Measurements from ENCODE around the gene ITGA8.
"Not testable (repeated sequence)": the region's sequence is repeated elsewhere in the genome, so short reads cannot be mapped to it uniquely, and the experiment has no call there.

The ITGA8 gene

GRCh38 chr10:15632456-15633091 lies 87.1 kb downstream of the ITGA8 start:
- Histone ChIP-seq H3K36me3 (ENCODE audit: insufficient read depth, insufficient read length, low read length) (no peaks in the 10 kb centered on the region), H3K4me3 (ENCODE audit: insufficient read length, low read depth) (no peak overlapping the region), H3K9ac (ENCODE audit: insufficient read length, low read depth) (no peak overlapping the region), H3K27me3 (ENCODE audit: insufficient read depth, insufficient read length) (no peaks in the 10 kb centered on the region), H3K9me3 (ENCODE audit: insufficient read depth, low read length) (no peaks in the 10 kb centered on the region), H3K4me1 (ENCODE audit: insufficient read depth, insufficient read length) (no peaks in the 10 kb centered on the region)
- TF ChIP-seq ZNF274 (IDR thresholded peaks at IDR 0.05; ENCODE audit: low read depth, low read length): no peak
- no peak for TF ChIP-seq SUZ12 (IDR thresholded peaks at IDR 0.05; ENCODE audit: extremely low read depth, insufficient read depth, insufficient read length)
- no peak for TF ChIP-seq YY1 (IDR thresholded peaks at IDR 0.05; ENCODE audit: insufficient read depth, insufficient read length)
- no peak for DNase-seq (ENCODE audit: low read depth, low spot score)

- not testable (repeated sequence) for H3K27me3 ChIP-seq (ENCODE audit: insufficient read depth, insufficient read length); H3K36me3 ChIP-seq (ENCODE audit: insufficient read depth, insufficient read length, low read length); H3K4me1 ChIP-seq (ENCODE audit: insufficient read depth, insufficient read length); H3K9ac ChIP-seq (ENCODE audit: insufficient read length, low read depth); H3K4me3 ChIP-seq (ENCODE audit: insufficient read length, low read depth); H3K9me3 ChIP-seq (ENCODE audit: insufficient read depth, low read length); DNase-seq (ENCODE audit: low read depth, low spot score)
These were observed 88.5 kb downstream of the ITGA8 start for GRCh38 chr10:15631205-15631604.

GRCh38 chr10:15630353-15630752 lies 89.4 kb downstream of the ITGA8 start:
- Histone ChIP-seq H3K36me3 (ENCODE audit: insufficient read depth, insufficient read length, low read length) (no peaks in the 10 kb centered on the region), H3K27me3 (ENCODE audit: insufficient read depth, insufficient read length) (no peaks in the 10 kb centered on the region), H3K9ac (ENCODE audit: insufficient read length, low read depth) (no peak overlapping the region), H3K4me3 (ENCODE audit: insufficient read length, low read depth) (no peak overlapping the region), H3K4me1 (ENCODE audit: insufficient read depth, insufficient read length) (no peaks in the 10 kb centered on the region), H3K9me3 (ENCODE audit: insufficient read depth, low read length) (no peaks in the 10 kb centered on the region)
- TF ChIP-seq YY1 (IDR thresholded peaks at IDR 0.05; ENCODE audit: insufficient read depth, insufficient read length) (no peak), SUZ12 (IDR thresholded peaks at IDR 0.05; ENCODE audit: extremely low read depth, insufficient read depth, insufficient read length) (no peak), ZNF274 (IDR thresholded peaks at IDR 0.05; ENCODE audit: low read depth, low read length) (no peak)
- no peak for DNase-seq (ENCODE audit: low read depth, low spot score)

GRCh38 chr10:15627617-15628196 lies 92.0 kb downstream of the ITGA8 start:
- no peak overlapping the region for H3K4me3 ChIP-seq (ENCODE audit: insufficient read length, low read depth)
- H3K4me1 ChIP-seq (ENCODE audit: insufficient read depth, insufficient read length): no peaks in the 10 kb centered on the region
- TF ChIP-seq ZNF274 (IDR thresholded peaks at IDR 0.05; ENCODE audit: low read depth, low read length) (no peak), SUZ12 (IDR thresholded peaks at IDR 0.05; ENCODE audit: extremely low read depth, insufficient read depth, insufficient read length) (no peak), YY1 (IDR thresholded peaks at IDR 0.05; ENCODE audit: insufficient read depth, insufficient read length) (no peak)
- H3K36me3 ChIP-seq (ENCODE audit: insufficient read depth, insufficient read length, low read length): no peaks in the 10 kb centered on the region
- DNase-seq (ENCODE audit: low read depth, low spot score): no peak
- H3K9me3 ChIP-seq (ENCODE audit: insufficient read depth, low read length): no peaks in the 10 kb centered on the region
- H3K27me3 ChIP-seq (ENCODE audit: insufficient read depth, insufficient read length): no peaks in the 10 kb centered on the region
- no peak overlapping the region for H3K9ac ChIP-seq (ENCODE audit: insufficient read length, low read depth)

- H3K4me3 ChIP-seq (ENCODE audit: insufficient read length, low read depth): no peak overlapping the region
- no peaks in the 10 kb centered on the region for H3K36me3 ChIP-seq (ENCODE audit: insufficient read depth, insufficient read length, low read length)
- DNase-seq (ENCODE audit: low read depth, low spot score): no peak
- TF ChIP-seq YY1 (IDR thresholded peaks at IDR 0.05; ENCODE audit: insufficient read depth, insufficient read length): no peak
- H3K9ac ChIP-seq (ENCODE audit: insufficient read length, low read depth): no peak overlapping the region
- H3K9me3 ChIP-seq (ENCODE audit: insufficient read depth, low read length): no peaks in the 10 kb centered on the region
- H3K27me3 ChIP-seq (ENCODE audit: insufficient read depth, insufficient read length): no peaks in the 10 kb centered on the region
- no peaks in the 10 kb centered on the region for H3K4me1 ChIP-seq (ENCODE audit: insufficient read depth, insufficient read length)
These were observed 92.8 kb downstream of the ITGA8 start for GRCh38 chr10:15626937-15627336.

GRCh38 chr10:15625261-15625660 lies 94.5 kb downstream of the ITGA8 start:
- Histone ChIP-seq H3K9me3 (ENCODE audit: insufficient read depth, low read length) (no peaks in the 10 kb centered on the region), H3K27me3 (ENCODE audit: insufficient read depth, insufficient read length) (no peaks in the 10 kb centered on the region), H3K36me3 (ENCODE audit: insufficient read depth, insufficient read length, low read length) (no peaks in the 10 kb centered on the region), H3K9ac (ENCODE audit: insufficient read length, low read depth) (no peak overlapping the region), H3K4me1 (ENCODE audit: insufficient read depth, insufficient read length) (no peaks in the 10 kb centered on the region), H3K4me3 (ENCODE audit: insufficient read length, low read depth) (no peak overlapping the region)
- TF ChIP-seq YY1 (IDR thresholded peaks at IDR 0.05; ENCODE audit: insufficient read depth, insufficient read length) (no peak), SUZ12 (IDR thresholded peaks at IDR 0.05; ENCODE audit: extremely low read depth, insufficient read depth, insufficient read length) (no peak), ZNF274 (IDR thresholded peaks at IDR 0.05; ENCODE audit: low read depth, low read length) (no peak)
- DNase-seq (ENCODE audit: low read depth, low spot score): no peak

GRCh38 chr10:15624401-15625196 lies 95.1 kb downstream of the ITGA8 start:
- Histone ChIP-seq H3K9ac (ENCODE audit: insufficient read length, low read depth) (no peak overlapping the region), H3K9me3 (ENCODE audit: insufficient read depth, low read length) (no peaks in the 10 kb centered on the region), H3K4me3 (ENCODE audit: insufficient read length, low read depth) (no peak overlapping the region), H3K4me1 (ENCODE audit: insufficient read depth, insufficient read length) (no peaks in the 10 kb centered on the region), H3K36me3 (ENCODE audit: insufficient read depth, insufficient read length, low read length) (no peaks in the 10 kb centered on the region), H3K27me3 (ENCODE audit: insufficient read depth, insufficient read length) (no peaks in the 10 kb centered on the region)
- no peak for DNase-seq (ENCODE audit: low read depth, low spot score)
- TF ChIP-seq SUZ12 (IDR thresholded peaks at IDR 0.05; ENCODE audit: extremely low read depth, insufficient read depth, insufficient read length) (no peak), ZNF274 (IDR thresholded peaks at IDR 0.05; ENCODE audit: low read depth, low read length) (no peak), YY1 (IDR thresholded peaks at IDR 0.05; ENCODE audit: insufficient read depth, insufficient read length) (no peak)

Data from NT2/D1 (cell line).